Stimulated activated CD8-positive, alpha-beta memory T cell treated with anti-CD3 and anti-CD28 coated beads, Interleukin-4, amount 100 ng/mL, for 1 hour (primary cell): ENCODE results near the gene ORC2.
A peak's percentile ranks its signal among the peaks of the same experiment; 100 is the strongest.

Source experiments
- DNase-seq, 2 donors: peaks; one replicate each; pipeline ENCODE4 v3.0.0-alpha.2; 2020; ENCODE audit warnings: low read depth in 2 of 2, low spot score in 1 of 2

ORC2 gene

DNA sequence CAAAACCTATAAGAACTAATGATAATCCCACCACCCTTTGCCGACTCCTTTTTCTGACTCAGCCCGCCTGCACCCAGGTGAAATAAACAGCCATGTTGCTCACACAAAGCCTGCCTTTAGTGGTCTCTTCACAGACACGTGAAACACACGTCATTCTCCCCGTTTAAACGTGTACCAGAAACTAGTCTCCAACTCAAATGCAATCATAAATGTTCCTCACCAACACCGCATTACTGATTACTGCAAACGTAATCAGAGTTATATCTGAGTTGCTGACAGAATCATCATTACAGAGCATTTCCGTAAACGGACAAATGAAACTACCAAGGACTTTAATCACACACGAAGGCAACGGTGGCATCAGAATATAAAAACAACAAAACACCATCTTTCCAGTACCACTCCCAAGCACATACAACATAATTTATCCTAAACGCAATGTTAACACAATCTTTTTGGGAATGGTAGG lies 100.9 kb downstream of the ORC2 start:
- peak in 1 of 2 donors; percentile 21 for DNase-seq

DNA sequence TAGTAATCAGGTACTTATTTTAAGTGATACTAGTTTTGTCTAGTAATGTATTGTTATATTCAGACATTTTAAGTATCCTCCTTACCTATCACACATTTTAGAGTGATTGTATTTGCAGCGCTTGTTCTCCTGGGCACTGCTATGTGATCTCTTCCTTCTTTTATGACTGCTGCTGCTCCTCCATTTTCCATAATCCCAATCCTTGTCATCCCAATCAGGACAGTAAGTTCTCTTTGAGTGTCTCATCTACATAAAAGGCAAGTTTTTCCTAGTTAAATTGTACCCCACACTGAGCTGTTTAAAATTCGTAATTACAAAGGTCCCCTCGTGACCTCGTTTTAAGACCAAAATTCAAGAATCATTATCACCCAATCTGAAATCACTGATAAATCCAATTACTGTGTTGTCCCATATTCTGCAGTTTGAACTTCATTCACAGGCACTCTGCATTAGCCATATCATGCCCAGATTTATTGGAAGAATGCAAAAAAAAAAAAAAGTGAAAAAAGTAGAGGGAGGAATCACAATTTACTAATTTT lies 101.8 kb downstream of the ORC2 start:
- DNase-seq: no peak

DNA sequence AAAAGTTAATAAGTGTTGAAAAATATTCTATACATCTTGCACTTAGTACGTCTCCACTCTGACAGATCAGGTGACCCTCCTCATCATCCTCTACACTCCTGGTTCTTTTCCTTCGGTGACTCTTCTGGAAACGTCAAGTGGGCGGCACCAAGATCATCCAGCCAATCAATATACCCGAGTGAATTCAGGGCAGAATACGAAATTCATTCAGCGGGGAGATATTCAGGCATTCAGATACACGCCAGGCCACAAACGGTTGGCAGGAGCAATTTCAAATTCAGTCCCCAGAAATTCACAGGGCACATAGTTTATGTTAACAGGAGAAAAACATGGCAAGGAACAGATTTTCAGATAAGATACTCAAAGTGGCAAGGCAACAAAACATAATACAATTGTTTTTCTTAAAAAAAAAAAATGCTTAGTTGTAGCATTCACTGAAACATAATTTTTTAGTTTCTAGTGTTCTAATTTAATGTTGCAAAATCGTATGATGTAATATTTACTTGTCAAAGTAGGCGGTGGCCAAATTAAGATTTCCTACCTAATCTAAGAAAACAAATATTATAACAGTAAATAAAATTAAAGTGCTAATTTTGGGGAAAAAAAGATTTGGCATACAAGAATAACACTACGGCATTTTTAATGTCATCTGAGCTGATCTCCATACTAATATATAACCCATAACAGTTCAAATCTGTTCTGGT lies 103.2 kb downstream of the ORC2 start:
- no peak for DNase-seq
